RWPE1 (cell line): ENCODE measurements around the gene DNAJC11.
A peak's percentile ranks its signal among the peaks of the same experiment; 100 is the strongest.

Experiments used
- CTCF ChIA-PET: fragments of 350-600 bp; sonication (Branson Sonifier 250); formaldehyde crosslinking; extraction: SDS; loops from one replicate; lab custom pipeline; 2021; lab: Yijun Ruan, JAX
- POLR2A ChIA-PET: fragments of 400-600 bp; formaldehyde crosslinking; extraction: SDS; loops from one replicate; lab custom pipeline; 2020; ENCODE audit warnings: antibody characterized with exemption; ENCODE audit not compliant: low non-redundant PET; lab: Yijun Ruan, JAX
- DNase-seq: peaks from one replicate; pipeline ENCODE4 v3.0.0; 2012; ENCODE audit warnings: low spot score
- H3K27ac ChIP-seq: fragments of 450-650 bp; 2 replicates; pipeline ENCODE4 v1.5.1; 2017
- CTCF ChIP-seq: fragments of 450-650 bp; conservative IDR thresholded peaks from 2 replicates; pipeline ENCODE4 v1.5.1; 2017; ENCODE audit warnings: low read depth, mild to moderate bottlenecking

DNAJC11 gene

GRCh38 chr1:6614019-6614928 lies 87.3 kb downstream of the DNAJC11 start:
- CTCF ChIA-PET = no interaction called here
- peak; percentile 68 for DNase-seq
- TF ChIP-seq CTCF = no peak

DNA sequence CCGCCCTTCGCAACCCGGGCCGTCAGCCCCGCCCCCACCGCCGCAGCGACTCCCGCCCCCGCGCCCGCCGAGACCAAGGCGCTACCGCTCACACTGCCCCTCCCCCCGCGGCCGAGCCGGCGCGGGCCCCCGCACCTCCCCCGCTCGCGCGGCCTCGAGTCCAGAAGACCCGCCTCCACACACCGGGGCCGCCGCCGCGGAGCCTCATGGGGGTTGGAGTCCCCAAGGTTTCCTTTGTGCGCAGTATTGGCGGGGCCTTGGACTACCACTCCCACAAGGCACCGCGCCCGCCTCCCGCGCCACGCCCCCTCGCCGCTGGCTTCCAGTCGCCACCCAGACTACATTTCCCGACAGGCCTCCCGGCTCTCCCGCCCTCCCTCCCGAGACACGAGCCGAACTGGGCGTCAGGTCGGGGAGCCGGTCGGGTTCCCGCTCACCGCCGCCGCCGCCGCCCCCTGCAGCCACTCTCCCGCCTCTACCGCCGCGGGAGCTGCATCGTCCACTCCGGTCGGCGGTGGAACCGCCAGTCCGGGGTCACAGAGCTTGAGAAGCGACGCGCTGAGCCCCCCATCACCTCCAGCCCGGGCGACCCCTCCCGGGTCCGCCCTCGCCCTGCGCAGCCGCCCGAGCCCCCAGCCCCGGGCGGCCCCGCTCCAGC lies 88.1 kb downstream of the DNAJC11 start, which contains the start of gene PHF13:
PHF13 (plus strand) TSS at position 371 of the 658 bp plus-strand sequence. CDS start 336 bp downstream, outside the sequence.
- DNase-seq = peak; percentile 99
- POLR2A ChIA-PET = no interaction called here
- TF ChIP-seq CTCF = no peak
- peak within 1 kb of the TSS; percentile 93 for H3K27ac ChIP-seq
- CTCF ChIA-PET = no interaction called here

More at GRCh38 chr1:6614019-6614928, 87.3 kb downstream of the DNAJC11 start:
- peak overlapping the region; percentile 93 for H3K27ac ChIP-seq
- POLR2A ChIA-PET = no interaction called here

- POLR2A ChIA-PET = interaction anchor here (1.0 kb wide), 1 partner anchor 11 kb away, joined by 3 read pairs; the partner anchor contains the start of gene KLHL21
- TF ChIP-seq CTCF = no peak
- peak; percentile 69 for DNase-seq
- CTCF ChIA-PET = interaction anchor here (0.6 to 1.2 kb wide), 2 partner anchors 12 to 128 kb away, joined by 3 read pairs; no protein-coding TSS in a partner anchor
- H3K27ac ChIP-seq = peak overlapping the region; percentile 93
Observed at GRCh38 chr1:6612641-6613360, 88.8 kb downstream of the DNAJC11 start.

GRCh38 chr1:6603915-6604558 lies 97.6 kb downstream of the DNAJC11 start:
- ChIA-PET POLR2A (no interaction called here), CTCF (no interaction called here)
- TF ChIP-seq CTCF = no peak
- DNase-seq = no peak
- H3K27ac ChIP-seq = peak overlapping the region; percentile 98

DNA sequence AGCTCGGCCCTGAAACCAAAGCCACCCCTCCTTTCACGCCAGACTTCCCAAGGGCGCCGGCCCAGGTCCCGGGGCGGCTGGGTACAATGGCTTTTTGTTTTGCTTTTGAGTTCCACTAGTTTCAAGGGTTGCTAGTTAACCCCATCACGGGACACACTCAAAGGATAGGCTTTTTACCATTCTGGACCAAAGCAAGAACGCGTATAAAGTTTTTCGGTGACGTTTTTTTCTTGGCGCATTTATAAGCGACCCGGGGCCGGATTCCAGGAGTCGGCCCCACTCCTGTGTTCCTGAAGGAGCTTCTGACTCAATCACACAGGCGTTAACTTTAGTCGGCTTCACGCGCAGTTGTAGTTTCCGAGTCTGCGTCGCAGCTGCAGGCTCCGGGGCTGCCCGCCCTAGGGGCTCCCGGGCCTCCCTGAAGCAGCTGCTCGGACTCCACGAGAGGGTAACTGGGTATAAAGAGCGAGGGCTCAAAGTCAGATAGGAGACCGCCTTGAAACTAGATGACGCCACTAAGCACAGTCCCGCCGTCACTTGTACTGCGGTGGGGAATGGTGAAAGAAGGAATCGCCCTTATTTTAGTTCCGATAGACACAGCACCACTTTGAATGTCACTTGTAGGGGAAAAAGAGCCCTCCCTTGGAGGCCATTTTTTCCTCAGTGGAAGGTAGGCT lies 98.2 kb downstream of the DNAJC11 start:
- no peak for TF ChIP-seq CTCF

More for the DNA sequence above, 98.2 kb downstream of the DNAJC11 start:
- DNase-seq = peak; percentile 23
- H3K27ac ChIP-seq = peak overlapping the region; percentile 98
- CTCF ChIA-PET = no interaction called here
- POLR2A ChIA-PET = interaction anchor here (0.6 kb wide), 1 partner anchor 14 kb away, joined by 3 read pairs; no protein-coding TSS in a partner anchor
